ENCODE data around the gene CELSR1. TPM values are rescaled to one million over a fixed set of nuclear protein-coding genes. Genes with fewer than 3 reads are reported as not detected.

The CELSR1 gene
- total and polyA plus RNA-seq, 2 of the 13 experiments (the other 11 are each of a cell fraction or from before 2014, with no cell fraction given), result 0.78 to 1.8 TPM

- TF ChIP-seq FOXP4 (CRISPR knock-in tag; IDR thresholded peaks at IDR 0.05) (peak; percentile 54), HIC2 (CRISPR knock-in tag; IDR thresholded peaks at IDR 0.05; ENCODE audit: low read depth) (peak; percentile 59; the same call in 1 of the 2 replicates), ZNF816 (CRISPR knock-in tag; IDR thresholded peaks at IDR 0.05; ENCODE audit: borderline replicate concordance) (no peak), RXRB (CRISPR knock-in tag; IDR thresholded peaks at IDR 0.05; ENCODE audit: borderline replicate concordance) (peak; percentile 81; the same call in 1 of the 2 replicates), ARID3A (IDR thresholded peaks at IDR 0.05; ENCODE audit: low read depth, low read length) (no peak), IRF2 (CRISPR knock-in tag; IDR thresholded peaks at IDR 0.05) (peak; percentile 54; the same call in 1 of the 2 replicates), THAP11 (CRISPR knock-in tag; IDR thresholded peaks at IDR 0.05) (peak; percentile 59), NFRKB (IDR thresholded peaks at IDR 0.05) (no peak), ZMAT5 (CRISPR knock-in tag; IDR thresholded peaks at IDR 0.05; ENCODE audit: borderline replicate concordance, low read depth) (no peak), REPIN1 (CRISPR knock-in tag; IDR thresholded peaks at IDR 0.05; ENCODE audit: borderline replicate concordance, low read depth) (peak; percentile 53; the same call in 1 of the 2 replicates), MYC (CRISPR knock-in tag; IDR thresholded peaks at IDR 0.05; ENCODE audit: borderline replicate concordance) (peak; percentile 79; the same call in 1 of the 2 replicates), FOXO4 (CRISPR knock-in tag; conservative IDR thresholded peaks at IDR 0.05) (no peak), TFE3 (CRISPR knock-in tag; IDR thresholded peaks at IDR 0.05) (peak; percentile 59; the same call in 1 of the 2 replicates)
Measured at GRCh38 chr22:46430961-46431838, 106.2 kb downstream of the CELSR1 start (continued).
